GM21515 (cell line): ENCODE results near the gene ZMYND10.

Experiments
- ATAC-seq: cut with Tn5 transposase; IDR thresholded peaks from one replicate; pipeline ENCODE4 v1.9.1; 2021; ENCODE audit not compliant: unreplicated experiment

Gene ZMYND10

DNA sequence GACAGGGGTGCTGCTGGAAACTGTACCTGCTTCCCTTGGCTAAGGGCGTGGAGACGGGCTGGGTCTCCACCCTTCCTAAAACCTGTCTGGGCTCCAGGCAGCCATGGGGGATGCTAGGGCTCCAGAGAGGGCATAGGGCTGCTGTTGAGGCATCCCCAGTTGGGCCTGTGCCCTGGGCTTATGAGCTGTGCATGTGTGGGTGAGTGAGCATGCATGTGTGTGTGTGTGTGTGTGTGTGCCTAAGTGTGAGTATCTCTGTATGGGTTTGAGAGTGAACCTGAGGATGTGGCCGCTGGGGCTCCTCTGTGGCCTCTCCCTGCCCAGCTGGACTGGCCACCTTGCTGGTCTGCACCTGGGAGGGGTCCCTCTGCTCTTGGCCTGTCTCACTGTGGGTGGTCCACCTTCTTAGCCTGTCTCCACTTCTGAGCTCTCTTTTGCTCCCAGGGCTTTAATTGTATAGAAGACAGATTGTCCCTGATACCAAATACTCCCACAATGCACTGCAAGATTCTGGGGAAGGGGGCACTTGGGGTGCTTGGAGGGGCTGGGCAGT is 25.7 kb upstream of the ZMYND10 start:
- ATAC-seq, result no peak

DNA sequence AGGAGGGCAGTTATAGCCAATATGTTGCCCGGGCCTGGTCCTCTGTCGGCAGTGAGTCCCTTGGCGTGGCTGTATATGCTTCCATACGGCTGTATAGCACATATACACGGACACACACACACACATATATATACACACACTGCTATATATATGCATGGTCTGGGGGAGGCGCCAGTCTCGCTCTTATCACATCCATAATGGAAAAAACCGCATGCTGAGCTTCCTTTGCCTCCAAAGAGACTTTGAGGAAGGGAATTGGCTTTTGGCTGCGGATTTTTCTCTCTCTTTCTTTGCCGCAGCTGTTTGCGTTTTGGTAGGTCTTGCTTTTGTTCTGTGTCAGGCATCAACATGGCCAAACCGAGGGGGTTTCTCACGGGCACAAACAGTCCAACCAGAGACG is 25.1 kb upstream of the ZMYND10 start:
- ATAC-seq, result no peak

- ATAC-seq, result no peak
Observed at GRCh38 chr3:50369012-50369670, 23.6 kb upstream of the ZMYND10 start.

DNA sequence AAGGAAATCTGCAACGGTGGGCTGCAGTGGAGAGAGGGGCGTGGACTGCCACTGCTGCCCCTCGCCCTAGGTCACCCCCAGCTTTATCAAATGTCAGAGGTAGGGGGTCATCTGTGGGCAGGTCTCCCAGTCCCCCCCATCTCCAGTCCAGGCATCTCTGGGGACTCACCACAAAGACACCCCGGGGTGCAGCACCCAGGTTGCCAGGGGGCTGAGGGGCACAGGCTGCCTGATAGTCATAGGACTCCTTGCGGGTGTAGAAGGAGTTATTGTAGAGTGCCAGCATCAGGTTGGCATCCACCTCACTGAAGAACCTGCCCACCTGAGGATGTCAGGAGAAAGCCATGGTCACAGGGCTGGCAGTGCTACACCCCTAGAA is 20.3 kb upstream of the ZMYND10 start:
- no peak for ATAC-seq

- ATAC-seq, result peak; percentile 89
Observed at GRCh38 chr3:50365080-50365841, 19.7 kb upstream of the ZMYND10 start.

GRCh38 chr3:50364573-50365079 is 19.1 kb upstream of the ZMYND10 start:
- ATAC-seq, result peak; percentile 6

DNA sequence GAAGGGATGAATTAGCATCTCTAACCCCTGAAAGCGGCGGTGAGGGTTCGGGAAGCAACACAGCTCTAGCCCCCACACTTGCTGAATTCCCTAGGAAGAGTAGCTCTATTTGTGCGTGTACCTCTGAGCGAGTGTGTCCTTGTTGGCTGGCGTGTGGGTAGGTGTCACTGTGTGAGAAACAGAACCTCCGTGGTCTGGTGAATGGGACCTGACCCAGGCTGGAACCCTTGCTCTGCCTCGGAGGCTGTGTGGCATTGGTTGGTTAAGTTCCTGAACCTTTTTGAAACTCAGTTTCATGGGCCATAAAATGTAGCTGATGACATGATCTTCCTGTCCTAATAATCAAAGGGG is 14.2 kb upstream of the ZMYND10 start:
- peak; percentile 14 for ATAC-seq

GRCh38 chr3:50358911-50359759 is 13.6 kb upstream of the ZMYND10 start, which contains the start of gene TMEM115:
Gene TMEM115, minus strand, starts transcription at chr3:50359521. Its CDS starts 458 bp downstream, at chr3:50359063.
- peak; percentile 98 for ATAC-seq

DNA sequence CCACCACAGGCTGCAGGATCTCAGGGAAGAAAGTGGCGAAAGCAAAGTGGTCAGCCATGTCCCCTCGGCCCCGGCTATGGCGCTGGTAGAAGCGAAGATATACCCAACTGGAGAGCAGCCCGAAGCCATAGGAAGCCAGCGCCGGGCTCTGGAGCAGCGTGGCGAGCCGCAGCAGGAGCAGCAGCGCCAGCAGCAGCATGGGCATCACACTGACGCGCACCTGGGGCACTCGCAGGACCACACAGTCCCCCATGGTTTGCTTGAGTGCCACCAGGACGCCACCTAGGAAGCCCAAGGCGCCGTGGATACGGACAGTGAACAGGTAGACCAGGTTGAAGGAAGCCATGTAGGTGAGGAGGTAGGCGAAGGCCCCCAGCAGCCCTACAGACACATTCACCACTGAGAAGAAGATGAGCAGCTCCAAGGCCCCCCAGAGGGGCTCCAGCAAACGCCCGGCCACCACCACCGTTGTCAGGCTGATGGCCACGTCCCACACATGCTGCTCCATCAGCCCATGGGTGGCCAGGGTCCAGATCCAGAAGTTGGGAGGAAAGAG is 12.9 kb upstream of the ZMYND10 start:
- ATAC-seq, result no peak

DNA sequence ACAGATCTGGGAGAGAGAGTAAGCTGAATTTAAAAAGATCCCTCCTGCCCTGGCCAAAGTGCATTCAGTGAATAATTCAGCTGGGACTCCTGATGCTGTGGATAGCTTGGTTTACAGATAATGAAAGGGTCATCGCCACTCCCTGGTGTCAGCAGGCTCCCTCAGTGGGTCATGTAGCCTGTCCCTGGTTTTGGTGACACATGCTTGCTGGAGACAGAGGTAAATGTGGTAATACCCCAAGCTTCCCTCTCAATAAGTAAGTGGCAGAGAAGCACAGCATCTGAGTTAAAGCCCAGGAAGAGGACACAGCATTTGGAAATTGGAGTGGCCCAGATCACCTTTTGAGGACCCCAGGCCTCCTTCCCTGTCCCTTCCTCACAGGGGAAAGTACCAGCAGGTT is 11.9 kb upstream of the ZMYND10 start:
- ATAC-seq, result no peak

DNA sequence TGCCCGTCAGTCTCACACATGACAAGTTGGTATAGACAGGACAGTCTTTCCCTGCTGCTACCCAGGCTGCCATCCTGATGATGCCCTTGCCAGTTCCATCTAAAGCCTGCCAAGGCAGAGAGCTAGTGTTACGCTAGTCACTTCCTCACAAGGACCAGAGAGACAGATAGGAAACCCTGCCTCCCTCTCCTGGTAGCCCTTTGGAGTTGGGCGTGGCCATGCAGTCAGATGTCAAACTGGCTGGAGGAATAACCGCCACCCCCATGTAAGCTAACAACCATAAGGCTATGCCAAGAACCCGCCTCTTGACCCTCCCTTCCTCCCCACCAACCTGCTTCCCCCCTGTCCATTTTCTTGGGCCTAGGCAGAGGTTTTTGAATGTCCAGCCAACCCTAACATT is 11.0 kb upstream of the ZMYND10 start:
- ATAC-seq, result no peak

DNA sequence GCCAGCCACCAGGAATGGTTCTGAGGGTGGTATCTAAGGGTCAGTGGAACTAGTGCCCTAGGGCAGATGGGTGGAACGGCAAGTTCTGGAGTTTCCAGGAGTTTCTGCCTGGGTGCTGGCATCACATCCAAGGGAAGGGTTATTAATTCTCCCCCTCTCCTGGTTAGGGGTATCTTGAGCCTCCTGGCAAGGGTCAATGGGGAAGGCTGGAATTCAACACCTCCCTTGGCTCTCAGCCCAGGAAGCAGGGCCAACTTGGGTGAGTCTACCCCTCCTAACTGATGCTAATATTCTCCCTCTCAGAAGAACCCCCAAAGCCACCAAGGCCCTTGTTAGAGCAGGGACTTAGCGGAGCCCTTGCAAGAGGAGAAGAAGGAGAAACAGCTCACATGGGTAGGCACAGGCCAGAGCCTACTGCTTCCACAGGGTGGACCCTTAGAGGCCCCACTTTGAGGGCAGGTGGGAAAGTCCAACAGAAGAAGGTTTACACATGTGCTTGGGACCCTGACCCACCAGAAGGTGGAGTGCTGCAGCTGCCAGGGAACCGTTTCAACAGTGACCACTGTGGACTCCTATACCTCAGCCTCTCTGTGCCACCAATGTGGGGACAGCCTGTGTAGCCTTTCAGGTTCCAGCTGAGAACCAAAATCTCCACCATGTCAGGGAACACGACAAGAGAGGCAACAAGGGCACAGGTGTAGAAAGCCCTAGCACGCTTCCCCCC is 10.5 kb upstream of the ZMYND10 start:
- no peak for ATAC-seq

- no peak for ATAC-seq
Observed at GRCh38 chr3:50354850-50355249, 9.3 kb upstream of the ZMYND10 start.

GRCh38 chr3:50354186-50354764 is 8.7 kb upstream of the ZMYND10 start:
- ATAC-seq, result no peak

GRCh38 chr3:50353245-50354004 is 7.9 kb upstream of the ZMYND10 start:
- no peak for ATAC-seq

GRCh38 chr3:50352781-50353180 is 7.2 kb upstream of the ZMYND10 start:
- no peak for ATAC-seq

DNA sequence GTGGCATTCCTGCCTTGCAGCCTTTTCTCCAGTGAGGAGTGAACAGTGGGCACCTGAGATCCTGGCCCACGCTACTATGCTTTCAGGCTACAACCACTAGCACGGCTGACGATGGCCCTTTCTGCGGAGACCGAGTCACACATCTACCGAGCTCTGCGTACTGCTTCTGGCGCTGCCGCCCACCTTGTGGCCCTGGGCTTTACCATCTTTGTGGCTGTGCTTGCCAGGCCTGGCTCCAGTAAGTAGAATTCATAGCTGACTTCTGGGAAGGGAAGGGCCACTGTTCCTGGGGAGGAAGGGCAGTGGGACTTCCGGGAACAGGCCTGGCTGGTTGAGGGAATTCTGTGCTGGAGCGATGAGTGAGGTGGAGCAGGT is 5.8 kb upstream of the ZMYND10 start:
- no peak for ATAC-seq

GRCh38 chr3:50350527-50351322 is 5.2 kb upstream of the ZMYND10 start, which contains the start of the genes CYB561D2 and NPRL2:
Gene CYB561D2, plus strand, starts transcription at chr3:50350862. Its CDS starts 572 bp downstream, at chr3:50351434.
Gene NPRL2, minus strand, starts transcription at chr3:50350775. Its CDS starts 123 bp downstream, at chr3:50350652.
- ATAC-seq, result peak; percentile 77
